Glutamatergic neuron (in vitro differentiated cells): ENCODE measurements around the gene OR2T4. TPM values are rescaled to one million over a fixed set of nuclear protein-coding genes. Genes with fewer than 3 reads are reported as not detected.

Experiments used
- DNase-seq: peaks from one replicate; pipeline ENCODE4 v3.0.0; 2022
- H3K27ac Mint-ChIP-seq: one replicate; pipeline ENCODE4 v1.8.0; 2020; ENCODE audit warnings: mild to moderate bottlenecking, mixed read lengths, inconsistent platforms; ENCODE audit not compliant: unreplicated experiment
- H3K27me3 Mint-ChIP-seq: one replicate; pipeline ENCODE4 v1.8.0; 2020; ENCODE audit warnings: mild to moderate bottlenecking, moderate library complexity, mixed read lengths, inconsistent platforms; ENCODE audit not compliant: unreplicated experiment
- H3K36me3 Mint-ChIP-seq: one replicate; pipeline ENCODE4 v1.8.0; 2020; ENCODE audit warnings: mild to moderate bottlenecking, mixed read lengths, inconsistent platforms; ENCODE audit not compliant: unreplicated experiment
- H3K4me1 Mint-ChIP-seq: one replicate; pipeline ENCODE4 v1.8.0; 2020; ENCODE audit warnings: mild to moderate bottlenecking, low read depth, mixed read lengths, inconsistent platforms; ENCODE audit not compliant: unreplicated experiment
- H3K4me3 Mint-ChIP-seq: one replicate; pipeline ENCODE4 v1.8.0; 2020; ENCODE audit warnings: mild to moderate bottlenecking, mixed read lengths, inconsistent platforms; ENCODE audit not compliant: unreplicated experiment
- H3K9me3 Mint-ChIP-seq: one replicate; pipeline ENCODE4 v1.8.0; 2020; ENCODE audit warnings: mild to moderate bottlenecking, moderate library complexity, mixed read lengths, inconsistent platforms; ENCODE audit not compliant: unreplicated experiment
- total RNA-seq: library from RNA; stranded (reverse); fragmentation: NEBNext Ultra II Directional; extraction: Animal tissue kit (Norgen Biotek cat#: 25700); gene quantifications from one replicate; pipeline ENCODE4 v1.2.1, GENCODE V29; 2021; ENCODE audit not compliant: unreplicated experiment
- TF ChIP-seq, protein P1 (sequence below): fragments of 200-600 bp; sonication (generic); IDR thresholded peaks from one replicate; pipeline ENCODE4 v1.5.0; 2021; ENCODE audit not compliant: partially characterized antibody, unreplicated experiment

Gene OR2T4
- total RNA-seq, 1 donor from 2014 or later = not detected

DNA sequence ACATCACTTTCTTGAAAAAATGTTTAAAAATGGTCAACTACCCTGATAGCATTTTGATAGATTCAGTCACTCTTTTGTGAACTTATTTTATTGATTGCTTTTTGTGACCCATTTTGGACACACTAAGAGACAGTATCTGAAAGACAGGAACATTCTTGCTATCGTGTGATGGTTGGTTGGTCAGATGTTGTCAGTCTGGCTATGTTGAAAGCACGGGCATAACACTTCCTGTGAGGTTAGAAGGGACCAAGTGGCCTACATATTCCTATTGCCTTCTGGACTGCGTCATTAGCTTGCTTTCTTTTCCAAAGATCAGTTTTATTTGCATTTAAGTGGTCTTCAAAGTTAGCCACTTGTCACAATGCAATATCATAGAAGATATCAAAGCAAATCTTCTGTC lies 15.5 kb downstream of the OR2T4 start:
- H3K9me3 Mint-ChIP-seq = peaks cover 5% of the 10 kb centered on the region
- no peaks in the 10 kb centered on the region for H3K27me3 Mint-ChIP-seq
- no peaks in the 10 kb centered on the region for H3K36me3 Mint-ChIP-seq

DNA sequence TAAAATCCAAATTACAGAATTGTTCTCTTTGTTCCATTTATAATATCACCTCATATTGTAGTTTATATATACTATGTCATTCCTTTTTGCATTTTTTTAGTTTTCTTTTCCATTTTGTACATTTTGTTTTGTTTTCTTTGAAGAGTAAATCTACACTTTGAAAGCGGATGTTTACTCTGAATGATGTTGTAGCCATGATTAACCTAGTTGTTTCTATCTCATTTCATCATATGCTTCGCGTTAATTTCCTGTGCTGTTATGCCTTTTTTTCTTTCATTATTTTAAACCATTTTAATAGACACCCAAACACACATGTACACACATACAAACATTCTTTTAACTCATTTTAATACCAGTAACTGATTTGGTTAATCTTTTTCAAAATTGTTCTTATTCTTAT lies 19.4 kb downstream of the OR2T4 start:
- Mint-ChIP-seq H3K4me3 (no peak overlapping the region), H3K27ac (no peak overlapping the region), H3K9me3 (peaks cover 1% of the 10 kb centered on the region), H3K36me3 (no peaks in the 10 kb centered on the region), H3K4me1 (no peaks in the 10 kb centered on the region), H3K27me3 (no peaks in the 10 kb centered on the region)
- TF ChIP-seq, protein P1, sequence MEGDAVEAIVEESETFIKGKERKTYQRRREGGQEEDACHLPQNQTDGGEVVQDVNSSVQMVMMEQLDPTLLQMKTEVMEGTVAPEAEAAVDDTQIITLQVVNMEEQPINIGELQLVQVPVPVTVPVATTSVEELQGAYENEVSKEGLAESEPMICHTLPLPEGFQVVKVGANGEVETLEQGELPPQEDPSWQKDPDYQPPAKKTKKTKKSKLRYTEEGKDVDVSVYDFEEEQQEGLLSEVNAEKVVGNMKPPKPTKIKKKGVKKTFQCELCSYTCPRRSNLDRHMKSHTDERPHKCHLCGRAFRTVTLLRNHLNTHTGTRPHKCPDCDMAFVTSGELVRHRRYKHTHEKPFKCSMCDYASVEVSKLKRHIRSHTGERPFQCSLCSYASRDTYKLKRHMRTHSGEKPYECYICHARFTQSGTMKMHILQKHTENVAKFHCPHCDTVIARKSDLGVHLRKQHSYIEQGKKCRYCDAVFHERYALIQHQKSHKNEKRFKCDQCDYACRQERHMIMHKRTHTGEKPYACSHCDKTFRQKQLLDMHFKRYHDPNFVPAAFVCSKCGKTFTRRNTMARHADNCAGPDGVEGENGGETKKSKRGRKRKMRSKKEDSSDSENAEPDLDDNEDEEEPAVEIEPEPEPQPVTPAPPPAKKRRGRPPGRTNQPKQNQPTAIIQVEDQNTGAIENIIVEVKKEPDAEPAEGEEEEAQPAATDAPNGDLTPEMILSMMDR = no peak
- no peak for DNase-seq

More for the DNA sequence above, 15.5 kb downstream of the OR2T4 start:
- TF ChIP-seq, protein P1 = no peak
- no peak overlapping the region for H3K4me3 Mint-ChIP-seq
- H3K27ac Mint-ChIP-seq = no peak overlapping the region
- H3K4me1 Mint-ChIP-seq = no peaks in the 10 kb centered on the region
- no peak for DNase-seq

DNA sequence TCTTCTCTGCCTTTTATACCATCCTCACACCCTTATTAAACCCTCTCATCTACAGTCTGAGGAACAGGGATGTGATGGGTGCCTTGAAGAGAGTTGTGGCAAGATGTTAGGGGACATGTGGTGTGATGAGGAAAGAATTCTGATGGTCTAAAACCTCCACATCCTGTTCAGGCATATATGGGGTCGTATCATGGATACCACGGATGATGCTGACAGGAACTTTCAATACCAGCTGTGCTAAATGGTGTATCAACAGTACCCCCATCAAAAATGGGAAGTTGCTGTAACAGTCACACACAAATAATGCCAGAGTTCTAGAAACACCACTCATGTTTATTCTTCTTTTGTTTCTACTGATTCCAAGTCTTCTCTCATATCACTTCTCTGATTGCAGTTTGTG lies 27.0 kb downstream of the OR2T4 start:
- Mint-ChIP-seq H3K27me3 (no peaks in the 10 kb centered on the region), H3K36me3 (peaks cover 8% of the 10 kb centered on the region), H3K9me3 (peaks cover 7% of the 10 kb centered on the region), H3K27ac (no peak overlapping the region), H3K4me3 (no peak overlapping the region), H3K4me1 (no peaks in the 10 kb centered on the region)
- TF ChIP-seq, protein P1 = no peak
- no peak for DNase-seq

DNA sequence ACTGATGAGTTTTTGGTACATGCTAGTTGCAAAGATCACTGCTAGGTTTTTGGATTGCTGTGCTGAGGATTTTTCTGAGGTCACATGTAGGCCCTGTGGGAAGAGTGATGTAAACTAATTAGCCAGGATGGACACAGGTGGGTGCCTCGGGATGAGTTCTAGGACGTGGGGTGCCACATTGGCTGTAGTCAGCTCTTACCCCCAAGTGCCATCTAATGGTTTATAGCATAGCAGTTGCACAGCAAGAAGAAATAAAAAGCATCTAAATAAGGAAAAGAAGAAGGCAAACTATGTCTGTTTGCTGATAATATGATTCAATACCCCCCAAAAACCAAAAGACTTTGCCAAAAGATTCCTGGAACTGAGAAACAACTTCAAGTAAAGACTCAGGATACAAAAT lies 31.6 kb downstream of the OR2T4 start:
- DNase-seq = no peak
- no peaks in the 10 kb centered on the region for H3K27me3 Mint-ChIP-seq
- H3K4me3 Mint-ChIP-seq = no peak overlapping the region
- no peaks in the 10 kb centered on the region for H3K4me1 Mint-ChIP-seq
- TF ChIP-seq, protein P1 = no peak
- no peak overlapping the region for H3K27ac Mint-ChIP-seq
- H3K9me3 Mint-ChIP-seq = peaks cover 20% of the 10 kb centered on the region
- H3K36me3 Mint-ChIP-seq = peaks cover 12% of the 10 kb centered on the region

DNA sequence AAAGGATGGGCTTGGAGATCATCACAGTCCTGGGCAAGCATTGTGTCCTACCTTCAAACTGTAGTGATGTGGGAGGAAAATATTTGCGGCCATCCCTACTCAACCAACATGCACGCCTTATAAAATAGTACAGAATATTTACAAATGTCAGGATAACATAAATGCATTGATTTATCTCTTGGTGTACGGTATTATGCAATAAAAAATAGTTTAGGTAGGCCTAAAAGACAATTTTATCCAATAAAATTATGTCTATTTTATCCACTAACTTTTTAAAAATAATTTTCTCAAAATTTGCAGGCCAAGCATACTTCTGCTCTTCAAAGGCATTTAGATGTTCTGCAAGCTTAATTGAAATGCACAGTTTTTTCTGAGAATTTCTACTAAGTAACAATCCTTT lies 41.3 kb downstream of the OR2T4 start, which contains the start of gene OR2T1:
Gene OR2T1 (plus strand): TSS at position 301 of the 400 bp plus-strand sequence. CDS start 3,100 bp downstream, outside the sequence.
- H3K9me3 Mint-ChIP-seq = peaks cover 15% of the 10 kb centered on the region
- H3K27ac Mint-ChIP-seq = no peak within 1 kb of the TSS
- TF ChIP-seq, protein P1 = no peak
- peaks cover 2% of the 10 kb centered on the region for H3K27me3 Mint-ChIP-seq
- no peak within 1 kb of the TSS for H3K4me3 Mint-ChIP-seq
- H3K4me1 Mint-ChIP-seq = no peaks in the 10 kb centered on the region
- peaks cover 11% of the 10 kb centered on the region for H3K36me3 Mint-ChIP-seq
- DNase-seq = no peak
